Inflammatory macrophage (primary cell): ENCODE measurements around the gene PPP2R2C.

Experiments used
- DNase-seq, 2 donors: peaks; one replicate each; pipeline ENCODE4 v3.0.0-alpha.2; 2020 to 2022

The PPP2R2C gene

GRCh38 chr4:6493658-6494304 is 21.4 kb upstream of the PPP2R2C start:
- no peak for DNase-seq

GRCh38 chr4:6492861-6493657 is 20.6 kb upstream of the PPP2R2C start:
- DNase-seq = no peak

GRCh38 chr4:6492027-6492590 is 19.7 kb upstream of the PPP2R2C start:
- no peak for DNase-seq

- DNase-seq = no peak
These were observed 18.8 kb upstream of the PPP2R2C start for GRCh38 chr4:6491235-6491634.

- no peak for DNase-seq
These were observed 17.5 kb upstream of the PPP2R2C start for GRCh38 chr4:6489927-6490326.

GRCh38 chr4:6487466-6487865 is 15.1 kb upstream of the PPP2R2C start:
- DNase-seq = no peak

- no peak for DNase-seq
These were observed 8.2 kb upstream of the PPP2R2C start for GRCh38 chr4:6480534-6481088.

- DNase-seq = no peak
These were observed 6.3 kb upstream of the PPP2R2C start for GRCh38 chr4:6478546-6479220.

GRCh38 chr4:6476893-6477292 is 4.5 kb upstream of the PPP2R2C start:
- no peak for DNase-seq

- no peak for DNase-seq
These were observed 3.1 kb upstream of the PPP2R2C start for GRCh38 chr4:6475492-6476020.

GRCh38 chr4:6474705-6475457 is 2.5 kb upstream of the PPP2R2C start:
- no peak for DNase-seq

GRCh38 chr4:6474053-6474568 is 1.7 kb upstream of the PPP2R2C start:
- peak in 1 of 2 donors; percentile 10 for DNase-seq

GRCh38 chr4:6473264-6474052 is 1.0 kb upstream of the PPP2R2C start:
- no peak for DNase-seq

- no peak for DNase-seq
These were observed 417 bp downstream of the PPP2R2C start for GRCh38 chr4:6472008-6472386.

- DNase-seq = no peak
These were observed 957 bp downstream of the PPP2R2C start for GRCh38 chr4:6471307-6472007.

- DNase-seq = no peak
These were observed 1.7 kb downstream of the PPP2R2C start for GRCh38 chr4:6470502-6471306.

- DNase-seq = no peak
These were observed 2.4 kb downstream of the PPP2R2C start for GRCh38 chr4:6469898-6470501.

- DNase-seq = no peak
These were observed 3.3 kb downstream of the PPP2R2C start for GRCh38 chr4:6469144-6469543.

GRCh38 chr4:6468376-6468775 is 4.0 kb downstream of the PPP2R2C start:
- no peak for DNase-seq
